ENCODE results near the gene C12orf50.
"Not testable (repeated sequence)": the region's sequence is repeated elsewhere in the genome, so short reads cannot be mapped to it uniquely, and the experiment has no call there.

The C12orf50 gene

GRCh38 chr12:87985069-87985675, 44.0 kb downstream of the C12orf50 start:
- DNase-seq, result no peak

- DNase-seq, result no peak
Measured at GRCh38 chr12:87982208-87982607, 47.0 kb downstream of the C12orf50 start.

- no peak for DNase-seq
Measured at GRCh38 chr12:87981495-87981894, 47.7 kb downstream of the C12orf50 start.

- no peak for DNase-seq
Measured at GRCh38 chr12:87975879-87976278, 53.3 kb downstream of the C12orf50 start.

- DNase-seq, result no peak
Measured at GRCh38 chr12:87967871-87968270, 61.3 kb downstream of the C12orf50 start.

- no peak for DNase-seq
Measured at GRCh38 chr12:87960566-87960965, 68.6 kb downstream of the C12orf50 start.

- not testable (repeated sequence) for DNase-seq
Measured at GRCh38 chr12:87954028-87954427, 75.2 kb downstream of the C12orf50 start.

GRCh38 chr12:87953256-87953860, 75.8 kb downstream of the C12orf50 start:
- peak; percentile 52 for DNase-seq

GRCh38 chr12:87952850-87953249, 76.4 kb downstream of the C12orf50 start:
- DNase-seq, result no peak

- no peak for DNase-seq
Measured at GRCh38 chr12:87952223-87952622, 77.0 kb downstream of the C12orf50 start.

GRCh38 chr12:87943762-87944161, 85.4 kb downstream of the C12orf50 start:
- DNase-seq, result no peak

GRCh38 chr12:87943023-87943422, 86.2 kb downstream of the C12orf50 start:
- DNase-seq, result no peak

GRCh38 chr12:87939182-87939581, 90.0 kb downstream of the C12orf50 start:
- DNase-seq, result no peak

GRCh38 chr12:87935216-87935615, 94.0 kb downstream of the C12orf50 start:
- no peak for DNase-seq

- DNase-seq, result no peak
Measured at GRCh38 chr12:87933991-87934390, 95.2 kb downstream of the C12orf50 start.

- no peak for DNase-seq
Measured at GRCh38 chr12:87931812-87932211, 97.4 kb downstream of the C12orf50 start.

- no peak for DNase-seq
Measured at GRCh38 chr12:87930627-87931026, 98.6 kb downstream of the C12orf50 start.

Measured in NCI-H2029 treated with DMSO at 0.1 percent for 48 hours (cell line).